Hepatocyte (in vitro differentiated cells): ENCODE measurements around the gene TBC1D7. TPM values are rescaled to one million over a fixed set of nuclear protein-coding genes. Genes with fewer than 3 reads are reported as not detected.
"Not testable (repeated sequence)": the region's sequence is repeated elsewhere in the genome, so short reads cannot be mapped to it uniquely, and the experiment has no call there.

Experiments used
- DNase-seq: peaks from one replicate; pipeline ENCODE4 v3.0.0-alpha.2; 2016; ENCODE audit warnings: low spot score
- H2AFZ ChIP-seq: fragments of 200-600 bp; sonication (generic); 2 replicates; pipeline ENCODE4 v1.6.0; 2016; ENCODE audit warnings: antibody characterized with exemption, mild to moderate bottlenecking
- H3K27ac ChIP-seq: fragments of 200-600 bp; sonication (generic); 2 replicates; pipeline ENCODE4 v1.5.1; 2016; ENCODE audit warnings: mild to moderate bottlenecking
- H3K27me3 ChIP-seq: fragments of 200-600 bp; sonication (generic); 2 replicates; pipeline ENCODE4 v1.6.1; 2016
- H3K36me3 ChIP-seq: fragments of 200-600 bp; sonication (generic); replicated peaks from 2 replicates; pipeline ENCODE4 v1.5.1; 2016; ENCODE audit warnings: low read depth; ENCODE audit not compliant: insufficient read depth
- H3K4me1 ChIP-seq: fragments of 200-600 bp; sonication (generic); 2 replicates; pipeline ENCODE4 v1.5.1; 2016; ENCODE audit warnings: mild to moderate bottlenecking, moderate library complexity; ENCODE audit not compliant: insufficient read depth
- H3K4me2 ChIP-seq: fragments of 200-600 bp; sonication (generic); 2 replicates; pipeline ENCODE4 v1.6.0; 2016
- H3K4me3 ChIP-seq: fragments of 200-600 bp; sonication (generic); 2 replicates; pipeline ENCODE4 v1.5.1; 2016; ENCODE audit warnings: mild to moderate bottlenecking
- H3K79me2 ChIP-seq: fragments of 200-600 bp; sonication (generic); 2 replicates; pipeline ENCODE4 v1.6.0; 2017; ENCODE audit warnings: mild to moderate bottlenecking
- H3K9me2 ChIP-seq: fragments of 200-600 bp; sonication (generic); replicated peaks from 2 replicates; pipeline ENCODE4 v1.6.0; 2017; ENCODE audit warnings: mild to moderate bottlenecking; ENCODE audit not compliant: insufficient read depth
- H3K9me3 ChIP-seq: fragments of 200-600 bp; sonication (generic); 2 replicates; pipeline ENCODE4 v1.5.1; 2016; ENCODE audit warnings: low read depth, mild to moderate bottlenecking
- H4K20me1 ChIP-seq: fragments of 200-600 bp; sonication (generic); 2 replicates; pipeline ENCODE4 v1.6.0; 2016; ENCODE audit warnings: mild to moderate bottlenecking; ENCODE audit not compliant: insufficient read depth, poor library complexity, severe bottlenecking
- CTCF ChIP-seq: fragments of 200-600 bp; sonication (generic); IDR thresholded peaks from 2 replicates; pipeline ENCODE4 v1.5.1; 2016; ENCODE audit warnings: antibody characterized with exemption, mild to moderate bottlenecking; ENCODE audit not compliant: poor library complexity
- EZH2 ChIP-seq: fragments of 200-600 bp; sonication (generic); IDR thresholded peaks from 2 replicates; pipeline ENCODE4 v1.6.1; 2016; ENCODE audit warnings: antibody characterized with exemption, mild to moderate bottlenecking, borderline replicate concordance
- EZH2phosphoT487 ChIP-seq: fragments of 200-600 bp; sonication (generic); IDR thresholded peaks from one replicate; pipeline ENCODE4 v1.6.1; 2018; ENCODE audit warnings: antibody characterized with exemption, mild to moderate bottlenecking, low read depth, moderate library complexity; ENCODE audit not compliant: unreplicated experiment, severe bottlenecking
- WGBS: methylation state at CpG from one replicate; pipeline ENCODE4 v1.1.6; 2016; ENCODE audit warnings: low lambda C conversion rate; ENCODE audit errors: missing lambda C conversion rate; 5-methylcytosine and 5-hydroxymethylcytosine counted together
- polyA plus RNA-seq: library from polyadenylated mRNA; unstranded; fragments of >200 nt; fragmentation: Nextera tagmentation; extraction: Ambion mirVana; gene quantifications from 2 replicates; pipeline ENCODE4 v1.2.1, GENCODE V29; 2016
- total RNA-seq: library from RNA; depleted of rRNA; stranded (reverse); fragments of >200 nt; gene quantifications from 2 replicates; pipeline ENCODE4 v1.2.3, GENCODE V29; 2014

Gene TBC1D7
- total and polyA plus RNA-seq, 2 experiments from 2014 or later: 15.5 to 28.3 TPM

GRCh38 chr6:13327691-13328075, 654 bp downstream of the TBC1D7 start:
- H3K79me2 ChIP-seq: peaks cover 19% of the 10 kb centered on the region
- no peaks in the 10 kb centered on the region for H3K9me3 ChIP-seq
- H3K9me2 ChIP-seq: no peaks in the 10 kb centered on the region
- peak overlapping the region; percentile 81 for H3K4me2 ChIP-seq
- 3% methylated on average over 10 of the region's 10 CpGs for WGBS
- no peaks in the 10 kb centered on the region for H4K20me1 ChIP-seq
- peaks cover 10% of the 10 kb centered on the region for H3K4me1 ChIP-seq
- H3K27ac ChIP-seq: peak overlapping the region; percentile 93
- no peak for DNase-seq
- peak overlapping the region; percentile 57 for H3K4me3 ChIP-seq
- H2AFZ ChIP-seq: peak overlapping the region; percentile 75
- no peak for TF ChIP-seq EZH2phosphoT487
- no peak for TF ChIP-seq CTCF
- TF ChIP-seq EZH2: no peak
- H3K36me3 ChIP-seq: no peaks in the 10 kb centered on the region
- H3K27me3 ChIP-seq: no peaks in the 10 kb centered on the region

- H3K36me3 ChIP-seq, DNase-seq, H2AFZ ChIP-seq, H4K20me1 ChIP-seq, H3K27ac ChIP-seq, H3K9me3 ChIP-seq, H3K27me3 ChIP-seq, H3K9me2 ChIP-seq, H3K4me3 ChIP-seq: not testable (repeated sequence)
- peaks cover 10% of the 10 kb centered on the region for H3K4me1 ChIP-seq
- peaks cover 19% of the 10 kb centered on the region for H3K79me2 ChIP-seq
- 67% methylated on average over 3 of the region's 3 CpGs for WGBS
- peak overlapping the region; percentile 81 for H3K4me2 ChIP-seq
Observed at GRCh38 chr6:13326031-13326586, 2.2 kb downstream of the TBC1D7 start.

- Histone ChIP-seq H3K36me3 (no peaks in the 10 kb centered on the region), H3K79me2 (no peaks in the 10 kb centered on the region), H3K4me2 (no peak overlapping the region), H3K27me3 (no peaks in the 10 kb centered on the region), H3K4me1 (no peaks in the 10 kb centered on the region), H3K4me3 (no peak overlapping the region), H3K9me2 (no peaks in the 10 kb centered on the region), H3K27ac (no peak overlapping the region), H3K9me3 (no peaks in the 10 kb centered on the region), H4K20me1 (no peaks in the 10 kb centered on the region), H2AFZ (no peak overlapping the region)
- TF ChIP-seq CTCF: no peak
- TF ChIP-seq EZH2phosphoT487: no peak
- TF ChIP-seq EZH2: no peak
- DNase-seq: no peak
- WGBS: 92% methylated on average over 5 of the region's 5 CpGs
Observed at GRCh38 chr6:13319891-13320564, 8.3 kb downstream of the TBC1D7 start.

GRCh38 chr6:13318821-13319220, 9.5 kb downstream of the TBC1D7 start:
- H3K27ac ChIP-seq: no peak overlapping the region
- H4K20me1 ChIP-seq: no peaks in the 10 kb centered on the region
- no peaks in the 10 kb centered on the region for H3K27me3 ChIP-seq
- H3K36me3 ChIP-seq: no peaks in the 10 kb centered on the region
- TF ChIP-seq EZH2phosphoT487 (no peak), EZH2 (no peak), CTCF (no peak)
- no peak overlapping the region for H3K4me2 ChIP-seq
- H3K4me1 ChIP-seq: no peaks in the 10 kb centered on the region
- no peaks in the 10 kb centered on the region for H3K9me3 ChIP-seq
- H2AFZ ChIP-seq: no peak overlapping the region
- H3K9me2 ChIP-seq: no peaks in the 10 kb centered on the region
- no peak for DNase-seq
- WGBS: 98% methylated on average over 2 of the region's 2 CpGs
- no peaks in the 10 kb centered on the region for H3K79me2 ChIP-seq
- no peak overlapping the region for H3K4me3 ChIP-seq
